HPDE6-E6E7 (cell line): ENCODE results near the gene TOMM20.

ENCODE experiments used
- DNase-seq: peaks from one replicate; pipeline ENCODE4 v3.0.0; 2011; ENCODE audit warnings: missing footprints; ENCODE audit errors: extremely low spot score

Gene TOMM20

DNA sequence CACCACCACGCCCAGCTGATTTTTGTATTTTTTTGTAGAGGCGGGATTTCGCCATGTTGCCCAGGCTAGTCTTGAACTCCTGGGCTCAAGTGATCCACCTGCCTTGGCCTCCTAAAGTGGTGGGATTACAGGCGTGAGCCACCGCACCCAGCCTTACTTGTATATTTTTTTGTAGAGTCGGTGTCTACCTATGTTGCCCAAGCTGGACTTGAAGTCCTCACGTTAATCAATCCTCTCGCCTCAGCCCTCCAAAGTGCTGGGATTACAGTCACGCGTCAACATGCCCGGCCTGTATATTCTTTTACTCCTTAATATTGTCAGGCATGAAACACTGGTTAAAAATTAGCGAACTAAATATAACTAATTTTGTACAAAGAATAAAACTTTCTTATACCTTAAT lies 5.5 kb upstream of the TOMM20 start:
- no peak for DNase-seq

DNA sequence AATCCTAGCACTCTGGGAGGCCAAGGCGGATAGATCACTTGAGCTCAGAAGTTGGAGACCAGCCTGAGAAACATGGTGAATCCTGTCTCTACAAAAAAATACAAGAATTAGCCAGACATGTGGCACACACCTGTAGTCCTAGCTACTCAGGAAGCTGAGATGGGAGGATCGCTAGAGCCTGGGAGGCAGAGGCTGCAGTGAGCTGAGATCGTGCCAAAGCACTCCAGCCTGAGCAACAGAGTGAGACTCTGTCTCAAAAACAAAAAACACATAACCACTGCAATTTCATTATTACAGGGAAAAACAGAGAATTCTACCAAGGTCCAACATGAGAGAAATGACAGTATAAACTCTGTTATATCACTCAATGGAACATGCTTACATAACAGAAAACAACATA lies 4.4 kb upstream of the TOMM20 start:
- DNase-seq: no peak

DNA sequence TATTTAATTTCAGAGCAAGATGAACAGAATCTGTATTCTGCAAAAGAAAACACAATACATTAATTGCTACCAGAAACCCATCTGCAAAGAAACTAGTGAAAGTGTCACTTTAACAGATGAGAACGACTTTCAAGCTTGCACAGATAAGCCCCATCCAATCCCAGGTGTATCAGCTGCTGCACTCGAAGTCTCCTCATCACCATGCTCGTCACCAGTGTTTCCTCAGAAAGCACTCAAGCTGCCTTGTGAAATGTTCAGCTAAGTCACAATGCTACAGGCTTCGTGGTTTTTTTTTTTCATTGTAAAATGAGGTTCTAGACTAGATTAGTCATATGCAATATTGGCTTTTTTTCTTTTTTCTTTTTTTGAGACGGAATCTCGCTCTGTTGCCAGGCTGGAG lies 3.3 kb upstream of the TOMM20 start:
- DNase-seq: no peak

DNA sequence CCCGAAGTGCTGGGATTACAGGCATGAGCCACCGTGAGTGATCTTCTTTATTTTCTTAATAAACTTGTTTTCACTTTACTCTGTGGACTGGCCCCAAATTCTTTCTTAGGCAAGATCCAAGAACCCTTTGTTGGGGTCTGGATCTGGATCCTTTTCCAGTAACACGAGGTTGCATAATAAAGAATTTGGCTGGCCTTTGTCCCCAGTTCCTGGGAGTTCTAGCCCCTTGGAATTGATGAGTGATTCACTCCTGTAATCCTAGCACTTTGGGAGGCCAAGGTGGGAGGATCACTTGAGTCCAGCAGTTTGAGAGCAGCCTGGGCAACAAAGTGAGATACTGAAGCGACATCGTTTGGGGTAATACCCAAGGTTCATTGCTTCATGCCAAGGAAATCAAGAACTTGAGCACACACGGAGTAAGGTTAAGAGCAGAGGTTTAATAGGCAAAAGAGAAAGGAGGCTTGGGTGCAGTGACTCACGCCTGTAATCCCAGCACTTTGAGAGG lies 2.2 kb upstream of the TOMM20 start:
- DNase-seq: no peak

DNA sequence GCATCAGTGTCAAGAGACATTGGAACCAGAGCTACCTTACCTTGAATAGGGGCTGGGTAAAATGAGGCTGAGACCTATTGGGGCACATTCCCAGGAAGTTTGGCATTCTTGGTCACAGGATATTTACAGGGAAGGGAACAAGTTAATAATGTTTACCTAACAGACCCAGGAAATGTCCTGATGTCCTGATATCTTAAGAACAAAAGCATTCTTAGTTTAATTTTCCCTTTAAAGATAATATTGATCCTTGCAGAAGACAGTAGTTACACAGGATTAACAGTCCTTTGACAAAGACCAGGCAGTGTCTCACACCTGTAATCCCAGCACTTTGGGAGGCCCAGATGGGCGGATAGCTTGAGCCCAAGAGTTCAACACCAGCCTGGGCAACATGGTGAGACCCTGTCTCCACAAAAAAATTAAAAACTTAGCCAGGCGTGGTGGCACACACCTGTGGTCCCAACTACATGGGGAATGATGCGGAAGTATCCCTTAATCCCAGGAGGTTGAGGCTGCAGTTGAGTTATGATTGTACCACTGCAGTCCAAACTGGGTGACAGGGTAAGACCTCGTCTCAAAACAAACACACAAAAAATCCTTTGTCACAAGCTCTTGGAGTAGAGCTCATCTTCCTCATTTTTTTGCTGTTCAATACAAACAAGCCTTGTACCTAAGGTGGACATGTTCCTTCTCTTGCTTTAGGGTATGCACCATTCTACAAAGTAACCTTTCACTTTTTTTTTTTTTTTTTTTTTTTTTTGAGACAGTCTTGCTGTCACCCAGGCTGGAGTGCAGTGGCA lies 1.3 kb upstream of the TOMM20 start:
- DNase-seq: no peak

DNA sequence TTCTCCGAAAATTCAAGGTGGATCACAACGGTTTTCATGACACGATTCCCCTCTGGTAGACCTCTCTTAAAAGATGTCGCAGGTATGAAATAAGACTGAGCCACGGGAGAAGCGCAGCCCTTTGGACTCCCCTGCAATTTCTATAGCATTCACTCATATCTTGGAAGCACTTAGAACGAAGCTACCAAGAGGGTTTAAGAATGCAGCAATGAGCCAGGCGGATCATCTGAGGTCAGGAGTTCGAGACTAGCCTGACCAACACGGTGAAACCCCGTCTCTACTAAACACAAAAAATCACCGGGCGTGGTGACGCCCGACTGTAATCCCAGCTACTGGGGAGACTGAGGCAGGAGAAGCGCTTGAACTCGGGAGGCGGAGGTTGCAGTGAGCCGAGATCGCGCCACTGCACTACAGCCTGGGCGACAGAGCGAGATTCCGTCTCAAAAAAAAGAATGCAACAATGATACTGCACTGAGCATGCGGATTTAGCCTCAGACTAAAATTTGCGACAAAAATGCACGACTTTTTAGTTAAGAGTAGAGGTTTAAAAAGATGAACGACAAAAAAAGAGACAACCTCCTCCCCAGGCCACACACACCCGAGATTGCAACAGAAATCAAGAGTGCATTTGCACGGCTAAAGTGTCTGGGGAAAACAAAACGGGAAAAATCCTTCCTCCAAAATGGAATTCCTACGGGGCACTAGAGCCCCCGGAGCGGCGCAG lies 743 bp downstream of the TOMM20 start:
- DNase-seq: no peak

DNA sequence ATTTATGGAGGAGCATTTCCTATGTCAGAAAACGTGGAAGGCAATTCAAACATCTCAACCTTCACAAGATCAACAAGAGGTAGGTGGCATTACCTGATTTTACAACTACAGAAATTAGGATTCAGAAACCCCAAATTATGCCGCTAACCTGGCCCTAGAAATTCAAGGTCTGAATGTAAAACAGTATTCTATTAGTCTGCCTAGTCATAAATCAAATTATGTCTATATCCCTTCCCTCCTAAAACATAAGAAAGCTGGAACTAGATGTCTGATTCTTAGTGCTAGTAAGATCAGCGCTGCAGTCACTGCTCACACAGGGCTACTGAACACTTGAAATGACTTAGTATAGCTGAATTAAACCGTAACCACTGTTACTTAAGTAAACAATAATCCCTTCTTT lies 1.4 kb downstream of the TOMM20 start:
- DNase-seq: no peak

DNA sequence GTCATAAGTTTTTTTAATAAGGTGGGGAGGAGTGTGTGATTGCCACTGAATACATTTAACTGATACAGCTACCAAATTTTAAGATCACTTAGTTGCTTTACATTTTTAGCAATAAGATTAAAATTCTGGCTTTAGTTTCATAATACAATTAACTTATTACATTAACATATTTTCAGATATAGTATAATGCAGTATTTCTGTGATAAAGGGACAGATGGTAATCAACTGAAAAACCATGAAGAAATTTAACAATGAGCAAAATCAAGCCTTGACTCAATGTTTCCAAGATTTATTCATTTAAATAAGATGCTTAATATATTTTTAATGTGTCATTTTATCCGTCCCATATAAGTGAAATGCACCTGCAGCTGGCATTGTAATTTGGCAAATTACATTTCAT lies 4.0 kb downstream of the TOMM20 start:
- DNase-seq: no peak

DNA sequence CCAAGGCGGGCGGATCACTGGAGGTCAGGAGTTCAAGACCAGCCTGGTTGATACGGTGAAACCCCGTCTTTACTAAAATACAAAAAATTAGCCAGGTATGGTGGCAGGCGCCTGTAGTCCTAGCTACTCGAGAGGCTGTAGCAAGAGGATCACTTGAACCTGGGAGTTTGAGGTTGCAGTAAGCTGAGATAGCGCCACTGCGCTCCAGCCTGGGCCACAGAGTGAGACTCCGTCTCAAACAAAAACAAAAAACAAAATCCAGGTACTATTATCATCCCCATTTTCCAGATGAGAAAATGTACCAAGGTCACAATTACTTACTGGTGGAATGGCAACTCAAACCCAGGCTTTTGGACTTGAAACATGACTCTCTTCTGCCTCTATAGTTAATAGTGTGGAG lies 4.5 kb downstream of the TOMM20 start:
- DNase-seq: no peak

DNA sequence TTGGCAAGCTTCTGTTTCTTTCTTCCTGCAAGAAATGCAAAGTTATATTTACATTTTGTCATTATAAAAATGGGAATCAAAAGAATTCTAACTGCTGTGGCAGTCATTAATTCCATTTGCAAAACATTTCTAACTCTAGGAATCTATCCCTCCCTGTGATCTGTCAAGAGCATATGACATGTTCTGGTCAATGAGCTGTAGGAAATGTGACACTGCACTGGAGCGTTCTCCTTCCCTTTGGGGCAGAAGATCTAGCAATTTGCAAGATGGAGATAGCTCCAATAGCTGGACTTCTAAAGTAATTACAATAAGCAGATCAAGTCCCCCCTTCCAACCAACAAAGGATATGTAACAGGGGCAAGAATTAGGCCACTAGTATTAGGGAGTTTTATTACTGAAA lies 6.3 kb downstream of the TOMM20 start:
- no peak for DNase-seq

DNA sequence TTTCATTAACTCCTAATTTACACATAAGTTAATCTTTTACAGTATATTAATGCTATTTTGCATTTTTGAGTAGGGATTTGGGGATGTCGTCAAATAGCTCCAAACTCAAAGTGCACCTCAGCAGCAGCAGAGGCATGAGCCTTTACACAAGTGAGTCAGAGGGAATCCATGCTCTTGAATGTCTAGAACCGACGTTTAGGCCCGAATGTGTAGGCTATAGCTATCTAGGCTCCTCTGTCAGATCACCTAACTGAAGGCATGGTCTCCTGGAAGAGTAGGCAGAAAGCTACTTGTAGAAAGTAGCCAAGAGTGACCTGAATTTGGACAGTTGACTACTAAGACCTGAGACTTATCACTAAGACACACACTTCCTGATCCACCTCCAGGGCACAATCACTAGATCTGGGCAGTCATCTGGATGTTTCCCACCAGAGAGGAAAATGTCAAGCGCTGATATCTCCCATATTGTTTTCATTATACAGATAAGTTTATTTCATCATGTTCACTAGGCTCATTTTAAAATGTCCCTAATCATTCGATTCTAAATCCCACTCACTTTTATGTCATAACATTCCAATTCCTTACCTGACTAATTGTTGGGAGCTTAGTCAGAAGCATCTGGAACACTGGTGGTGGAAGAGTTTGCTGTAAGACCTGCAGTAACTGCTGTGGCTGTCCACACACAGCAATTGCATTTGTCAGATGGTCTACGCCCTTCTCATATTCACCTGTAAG lies 15.3 kb downstream of the TOMM20 start:
- DNase-seq: no peak

DNA sequence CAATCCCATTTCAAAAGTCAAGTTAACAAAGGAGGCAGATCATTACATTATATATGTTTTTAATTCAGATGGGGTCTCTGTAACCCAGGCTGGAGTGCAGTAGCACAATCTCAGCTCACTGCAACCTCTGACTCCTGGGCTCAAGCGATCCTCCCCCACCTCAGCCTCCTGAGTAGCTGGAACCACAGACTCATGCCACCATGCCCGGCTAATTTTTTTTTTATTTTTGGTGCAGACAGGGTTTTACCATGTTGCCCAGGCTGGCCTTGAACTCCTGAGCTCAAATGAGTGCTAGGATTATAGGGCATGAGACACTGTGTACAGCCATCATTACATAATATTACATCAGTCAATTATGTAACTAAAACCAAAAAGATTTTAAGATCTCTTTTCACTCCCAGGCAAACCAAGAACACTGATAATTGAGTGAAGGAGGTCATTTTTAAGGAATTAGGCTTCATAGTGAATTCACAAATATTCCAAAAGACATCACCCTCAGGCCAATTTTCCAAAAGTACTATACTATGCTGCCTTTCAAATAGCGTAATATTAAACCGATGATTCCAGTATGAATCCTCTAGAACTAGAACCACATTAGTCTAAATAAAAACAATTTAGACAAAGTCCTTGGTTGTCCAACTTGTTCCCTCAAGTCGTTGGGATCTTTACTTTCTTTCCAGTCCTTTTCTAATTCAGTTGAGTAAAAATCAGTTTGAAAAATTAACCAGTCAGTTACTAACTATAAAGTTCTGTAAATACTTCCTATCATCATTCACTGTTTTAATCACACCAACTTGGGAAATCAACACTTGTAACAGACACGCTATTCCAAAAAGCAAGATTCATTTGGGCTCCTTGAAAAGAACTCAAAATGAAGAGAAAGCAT lies 16.1 kb downstream of the TOMM20 start:
- DNase-seq: no peak

DNA sequence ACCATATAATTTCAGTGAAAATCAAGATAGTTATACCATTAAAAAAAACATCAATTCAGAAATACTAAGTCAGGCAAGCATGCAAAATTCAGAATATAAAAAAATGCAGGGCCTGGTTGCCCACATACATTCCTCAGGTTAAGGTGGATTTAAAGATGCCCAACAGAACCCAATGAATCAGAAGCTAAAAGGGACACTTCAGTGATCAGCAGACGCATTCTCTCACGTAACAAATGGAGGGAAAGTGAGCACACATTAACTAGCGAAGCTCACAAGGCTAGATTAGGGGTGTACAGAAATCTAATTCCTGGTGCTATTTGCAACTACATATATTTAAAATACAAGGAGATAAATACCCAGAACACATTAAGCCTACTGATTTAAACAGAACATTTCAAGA lies 17.5 kb downstream of the TOMM20 start:
- DNase-seq: no peak

DNA sequence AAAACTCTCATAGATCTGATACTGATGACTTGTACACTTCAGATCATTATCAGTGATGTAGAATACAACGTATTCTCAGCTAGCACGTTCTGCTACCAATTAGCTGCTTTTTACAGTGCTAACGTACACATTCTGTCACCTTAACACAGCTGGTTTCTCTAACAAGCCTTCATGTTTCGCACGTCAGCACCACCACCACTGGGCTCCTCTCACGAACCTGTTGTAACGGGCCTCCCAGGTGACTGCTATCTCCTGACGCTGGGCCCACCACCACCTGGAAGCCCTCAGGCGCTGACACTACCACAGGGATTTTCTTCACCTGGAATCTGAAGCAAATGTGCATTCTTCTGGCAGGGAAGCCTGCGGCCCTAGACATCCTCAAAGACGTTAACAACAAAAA lies 19.8 kb downstream of the TOMM20 start:
- DNase-seq: no peak

DNA sequence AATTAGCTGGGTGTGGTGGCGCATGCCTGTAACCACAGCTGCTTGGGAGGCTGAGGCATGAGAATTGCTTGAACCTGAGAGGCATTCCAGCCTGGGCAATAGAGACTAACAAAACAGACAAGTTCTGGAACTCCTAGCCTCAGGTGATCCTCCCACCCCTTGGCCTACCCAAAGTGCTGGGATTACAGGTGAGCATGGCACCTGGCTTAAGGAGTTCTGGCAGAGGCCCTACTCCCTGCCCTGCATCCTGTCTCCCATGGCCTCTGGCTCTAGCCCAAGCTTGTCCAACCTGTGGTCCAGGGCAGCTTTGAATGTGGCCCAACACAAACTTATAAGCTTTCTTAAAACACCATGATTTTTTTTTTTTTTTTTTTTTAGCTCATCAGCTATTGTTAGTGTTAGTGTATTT lies 20.4 kb downstream of the TOMM20 start:
- no peak for DNase-seq

DNA sequence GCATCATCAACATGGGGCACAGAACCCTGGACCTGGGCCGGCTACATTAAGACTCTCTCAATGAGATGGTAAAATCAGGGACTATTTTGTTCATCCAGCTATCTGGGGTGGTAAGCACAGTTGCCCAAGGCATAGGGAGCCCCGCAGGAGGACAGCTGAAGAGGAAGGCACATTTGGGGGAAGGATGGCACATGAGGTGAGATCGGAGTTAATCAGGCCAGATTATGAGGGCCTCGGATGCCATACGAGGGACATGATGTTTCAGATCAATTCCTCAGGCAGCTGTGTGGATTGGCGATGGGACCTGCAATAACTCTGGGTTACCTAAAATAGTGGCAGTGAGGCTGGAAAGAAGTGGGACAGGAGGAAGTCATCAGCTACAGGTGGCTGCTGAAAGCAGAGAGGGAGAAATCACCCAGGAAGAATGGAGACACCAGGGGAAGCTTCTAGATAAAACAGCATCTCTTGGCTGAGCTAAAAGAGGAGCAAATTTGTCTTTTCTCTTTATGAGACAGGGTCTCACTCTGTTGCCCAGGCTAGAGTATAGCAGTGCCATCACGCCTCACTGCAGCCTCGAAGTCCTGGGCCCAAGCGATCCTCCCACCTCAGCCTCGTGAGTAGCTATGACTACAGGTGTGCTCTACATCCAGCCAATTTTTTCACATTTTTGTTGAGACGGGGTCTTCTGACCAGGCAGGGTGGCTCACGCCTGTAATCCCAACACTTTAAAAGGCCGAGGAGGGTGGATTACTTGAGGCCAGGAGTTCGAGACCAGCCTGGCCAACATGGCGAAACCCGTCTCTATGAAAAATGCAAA lies 21.1 kb downstream of the TOMM20 start:
- DNase-seq: no peak

DNA sequence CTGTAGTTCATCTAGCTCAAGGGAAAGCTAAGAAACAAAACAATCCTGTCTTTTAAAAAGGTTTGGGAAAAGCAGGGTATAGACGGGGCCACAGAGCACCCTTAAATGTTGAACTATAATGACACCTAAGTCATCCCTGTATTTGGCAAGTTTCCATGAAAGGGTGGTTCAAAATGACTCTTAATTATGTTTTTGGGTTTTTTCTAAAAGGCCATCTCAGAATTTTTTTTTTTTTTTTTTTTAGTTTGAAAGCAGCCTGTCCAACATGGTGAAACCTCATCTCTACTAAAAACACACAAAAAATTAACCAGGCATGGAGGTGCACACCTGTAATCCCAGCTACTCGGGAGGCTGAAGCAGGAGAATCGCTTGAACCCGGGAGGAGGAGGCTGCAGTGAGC lies 22.2 kb downstream of the TOMM20 start:
- no peak for DNase-seq

DNA sequence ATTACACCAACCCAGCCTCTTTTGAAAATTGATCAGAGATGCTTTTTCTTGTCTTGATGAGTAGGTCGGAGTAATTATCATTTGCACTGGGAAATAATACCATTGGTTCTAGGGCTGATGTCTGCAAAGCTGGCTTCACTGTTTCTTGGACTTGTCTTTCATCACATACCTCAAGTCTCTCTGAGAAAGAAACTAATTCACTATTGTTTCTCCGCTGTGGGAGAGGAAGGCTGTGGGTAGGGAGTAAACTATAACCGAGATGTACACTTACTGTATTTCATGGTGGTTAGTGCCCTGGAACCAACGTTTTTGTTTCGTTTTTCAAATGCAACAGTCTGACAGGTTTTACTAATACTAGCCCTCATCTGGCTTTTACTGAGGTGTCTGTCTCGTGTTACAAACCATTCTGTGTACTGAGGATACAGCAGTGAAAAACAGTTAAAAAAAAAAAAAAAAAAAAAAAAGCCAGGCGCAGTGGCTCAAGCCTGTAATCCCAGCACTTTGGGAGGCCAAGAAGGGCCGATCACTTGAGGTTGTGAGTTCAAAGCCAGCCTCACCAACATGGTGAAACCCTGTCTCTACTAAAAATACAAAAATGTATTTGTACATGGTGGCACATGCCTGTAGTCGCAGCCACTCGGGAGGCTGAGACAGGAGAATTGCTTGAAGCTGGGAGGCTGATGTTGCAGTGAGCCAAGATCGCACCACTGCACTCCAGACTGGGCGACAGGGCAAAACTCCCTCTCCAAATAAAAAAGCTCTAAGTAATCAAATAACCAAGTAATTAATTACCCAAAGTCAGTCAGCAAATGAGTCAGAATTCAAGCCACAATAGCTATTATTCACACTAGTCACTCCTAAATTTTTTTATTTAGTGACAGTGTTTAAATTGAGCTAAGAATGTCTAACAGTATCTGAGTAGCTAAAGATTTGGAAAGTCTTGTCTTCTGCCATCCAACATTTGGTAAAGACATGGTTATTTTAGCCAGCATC lies 23.3 kb downstream of the TOMM20 start:
- no peak for DNase-seq

DNA sequence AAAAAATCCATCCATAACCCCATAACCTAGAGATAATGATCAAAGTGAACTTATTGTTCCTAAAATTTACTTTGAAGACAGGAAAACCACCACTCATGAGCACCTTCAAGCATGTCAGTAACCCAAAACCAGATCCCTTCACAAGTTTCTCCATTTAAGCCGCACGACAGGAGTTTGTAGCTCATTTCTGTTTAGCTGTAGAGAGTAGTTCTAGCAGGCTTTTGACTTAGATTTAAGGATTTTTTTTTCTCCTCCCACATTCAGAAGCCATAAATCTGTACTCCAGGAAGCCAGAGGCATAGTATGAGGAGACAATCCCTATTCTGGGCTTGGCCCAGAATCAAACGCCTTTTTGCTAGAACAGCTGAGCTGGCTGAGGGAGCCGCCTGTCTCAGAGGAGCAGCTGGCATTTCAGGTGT lies 25.6 kb downstream of the TOMM20 start:
- no peak for DNase-seq

DNA sequence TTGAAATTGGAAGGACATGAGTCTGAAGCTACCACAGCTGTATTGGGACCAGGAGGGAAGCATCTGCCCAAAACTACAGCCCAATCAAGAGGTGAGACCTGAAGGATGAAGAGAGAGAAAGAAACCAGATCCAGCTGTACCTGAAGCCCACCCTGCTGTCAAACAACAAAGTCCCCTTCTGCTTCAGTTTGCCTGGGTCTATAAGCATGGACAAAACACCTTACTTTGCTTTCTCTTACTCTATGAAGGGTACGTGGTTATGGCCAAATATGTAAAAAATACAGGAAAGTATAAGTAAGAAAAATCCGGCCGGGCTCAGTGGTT lies 26.4 kb downstream of the TOMM20 start:
- DNase-seq: no peak
